ENCODE results near the gene TMEM120B. TPM values are rescaled to one million over a fixed set of nuclear protein-coding genes. Genes with fewer than 3 reads are reported as not detected.

TMEM120B gene
- total and polyA plus RNA-seq, 2 of the 13 experiments (the other 11 are each of a cell fraction or from before 2014, with no cell fraction given): 7.1 to 12.9 TPM

DNA sequence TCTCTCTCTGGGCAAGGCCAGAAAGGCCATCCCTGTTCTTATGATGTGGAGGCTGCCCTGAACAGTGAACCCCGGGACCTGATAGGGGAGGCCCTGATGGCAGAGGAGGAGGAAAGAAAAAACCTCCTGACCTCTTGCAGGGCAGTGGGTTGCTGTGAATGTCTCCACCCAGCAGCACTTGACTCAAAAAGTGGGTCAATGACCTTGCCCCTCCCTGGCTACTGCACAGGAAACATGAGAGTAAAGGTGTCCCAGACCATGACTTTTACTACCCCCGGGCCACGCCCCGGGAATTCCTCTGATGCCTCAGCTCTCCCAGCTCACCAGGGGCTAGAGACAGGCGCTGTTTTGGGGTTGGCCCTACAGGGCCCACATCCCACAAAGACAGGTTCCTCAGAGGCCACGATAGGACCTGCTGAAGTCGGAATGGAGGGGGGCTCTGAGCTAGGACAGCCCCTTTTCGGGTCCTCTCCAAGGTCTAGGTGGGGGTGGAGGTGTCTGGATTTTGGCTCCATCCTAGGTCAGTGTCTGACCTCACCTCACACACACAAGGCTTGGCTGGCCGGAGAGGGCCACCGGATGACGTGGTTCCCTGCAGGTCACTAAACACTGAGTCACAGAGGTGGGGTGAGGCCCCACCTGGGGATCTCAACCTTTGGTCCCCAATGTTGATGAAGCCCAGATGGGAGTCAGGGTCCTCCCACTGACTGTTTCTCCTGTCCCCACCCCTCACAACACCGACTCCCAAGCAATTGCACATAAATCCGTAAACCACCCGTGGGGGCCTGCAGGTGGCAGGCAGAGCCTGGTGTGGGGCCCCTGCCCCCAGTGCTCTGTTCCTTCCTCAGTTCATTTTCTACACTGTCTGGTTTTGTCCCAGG is 79.4 kb downstream of the TMEM120B start (continued):
- peak; percentile 26; the same call in 1 of the 2 replicates for TF ChIP-seq ZFP90 (CRISPR knock-in tag; IDR thresholded peaks at IDR 0.05; ENCODE audit: borderline replicate concordance)
- no peak for TF ChIP-seq ARID2 (CRISPR knock-in tag; IDR thresholded peaks at IDR 0.05; ENCODE audit: borderline replicate concordance)
- no peak for TF ChIP-seq ZBTB40 (IDR thresholded peaks at IDR 0.05)
- TF ChIP-seq ZBTB40 (CRISPR knock-in tag; IDR thresholded peaks at IDR 0.05): no peak
- no peak for TF ChIP-seq KLF11 (CRISPR knock-in tag; IDR thresholded peaks at IDR 0.05)
- no peak for TF ChIP-seq MED8 (CRISPR knock-in tag; IDR thresholded peaks at IDR 0.05; ENCODE audit: insufficient replicate concordance)
- no peak for TF ChIP-seq PRPF4 (IDR thresholded peaks at IDR 0.05; ENCODE audit: low read depth, low read length, poor library complexity, severe bottlenecking)
- no peak for TF ChIP-seq NFAT5 (CRISPR knock-in tag; IDR thresholded peaks at IDR 0.05)
- TF ChIP-seq ZNF513 (CRISPR knock-in tag; conservative IDR thresholded peaks at IDR 0.05): no peak
- TF ChIP-seq ZNF776 (CRISPR knock-in tag; IDR thresholded peaks at IDR 0.05): no peak
- no peak for TF ChIP-seq ZNF230 (CRISPR knock-in tag; IDR thresholded peaks at IDR 0.05)
- no peak for TF ChIP-seq NFATC3 (CRISPR knock-in tag; IDR thresholded peaks at IDR 0.05)
- no peak for TF ChIP-seq NFIB (CRISPR knock-in tag; IDR thresholded peaks at IDR 0.05; ENCODE audit: borderline replicate concordance)
